22Rv1 (cell line): ENCODE results near the gene TMEM269.

Source experiments
- CTCF ChIP-seq: fragments of 450-650 bp; IDR thresholded peaks from 2 replicates; pipeline ENCODE4 v1.5.1; 2017; ENCODE audit warnings: mild to moderate bottlenecking
- ZFX ChIP-seq: fragments of 450-650 bp; IDR thresholded peaks from 2 replicates; pipeline ENCODE4 v1.6.1; 2017; ENCODE audit warnings: antibody characterized with exemption, borderline replicate concordance

GRCh38 chr1:42841010-42841409 is 56.2 kb downstream of the TMEM269 start:
- TF ChIP-seq CTCF (no peak), ZFX (no peak)
